GM12878 (cell line): ENCODE measurements around the gene PLPP3. TPM values are rescaled to one million over a fixed set of nuclear protein-coding genes. Genes with fewer than 3 reads are reported as not detected.
A peak's percentile ranks its signal among the peaks of the same experiment; 100 is the strongest.

Source experiments
- BCL11A ChIP-seq: IDR thresholded peaks from 2 replicates; pipeline ENCODE4 v1.6.1; 2011; ENCODE audit warnings: low read depth, low read length
- BCL3 ChIP-seq: IDR thresholded peaks from 2 replicates; pipeline ENCODE4 v1.6.1; 2011; ENCODE audit warnings: borderline replicate concordance, low read depth, mild to moderate bottlenecking, moderate library complexity, low read length; ENCODE audit not compliant: insufficient read depth, poor library complexity, severe bottlenecking
- BHLHE40 ChIP-seq, 2 experiments: fragments of 450-650 bp in 1 of 2; IDR thresholded peaks; 2 replicates each; pipeline ENCODE4 v1.6.1; 2011 to 2017; ENCODE audit warnings: low read depth in 2 of 2, borderline replicate concordance in 1 of 2, improper control_type of control experiment in 1 of 2, low read length in 1 of 2, mild to moderate bottlenecking in 1 of 2
- CBFB ChIP-seq: IDR thresholded peaks from 2 replicates; pipeline ENCODE4 v1.6.1; 2016; ENCODE audit warnings: antibody characterized with exemption, low read depth
- HDGF ChIP-seq: fragments of 450-650 bp; IDR thresholded peaks from 2 replicates; pipeline ENCODE4 v1.6.1; 2016; ENCODE audit warnings: antibody characterized with exemption
- IKZF2 ChIP-seq, 2 experiments: fragments of 450-650 bp; IDR thresholded peaks; 2 replicates each; pipeline ENCODE4 v1.6.1; 2017; ENCODE audit warnings: mild to moderate bottlenecking in 2 of 2, moderate library complexity in 2 of 2
- MEF2A ChIP-seq: IDR thresholded peaks from 2 replicates; pipeline ENCODE4 v1.6.1; 2011; ENCODE audit warnings: low read depth, mild to moderate bottlenecking, low read length, moderate library complexity; ENCODE audit not compliant: insufficient read depth
- MYB ChIP-seq: fragments of 150-350 bp; IDR thresholded peaks from 2 replicates; pipeline ENCODE4 v1.6.1; 2014; ENCODE audit warnings: mild to moderate bottlenecking, low read depth, low read length, borderline replicate concordance
- NFYA ChIP-seq: IDR thresholded peaks from 2 replicates; pipeline ENCODE4 v1.6.1; 2011; ENCODE audit warnings: low read depth, mild to moderate bottlenecking, low read length, improper control_type of control experiment, borderline replicate concordance
- NR2C2 ChIP-seq: IDR thresholded peaks from 2 replicates; pipeline ENCODE4 v1.6.1; 2011; ENCODE audit warnings: borderline replicate concordance, low read depth; ENCODE audit not compliant: control insufficient read depth, insufficient read length
- RCOR1 ChIP-seq: conservative IDR thresholded peaks from 2 replicates; pipeline ENCODE4 v1.6.1; 2012; ENCODE audit warnings: low read depth, low read length, improper control_type of control experiment
- RELA ChIP-seq: fragments of 450-650 bp; IDR thresholded peaks from 2 replicates; pipeline ENCODE4 v1.8.0; 2014; ENCODE audit warnings: borderline replicate concordance; ENCODE audit not compliant: partially characterized antibody
- RUNX3 ChIP-seq: IDR thresholded peaks from 2 replicates; pipeline ENCODE4 v1.6.1; 2012; ENCODE audit warnings: low read length, inconsistent platforms
- SIN3A ChIP-seq: IDR thresholded peaks from 2 replicates; pipeline ENCODE4 v1.6.1; 2012; ENCODE audit warnings: low read depth, low read length, improper control_type of control experiment
- SMAD1 ChIP-seq: fragments of 450-650 bp; IDR thresholded peaks from 2 replicates; pipeline ENCODE4 v1.6.1; 2018; ENCODE audit warnings: mild to moderate bottlenecking, low read depth; ENCODE audit not compliant: partially characterized antibody
- SREBF2 ChIP-seq: IDR thresholded peaks from 2 replicates; pipeline ENCODE4 v1.6.1; 2012; ENCODE audit warnings: mild to moderate bottlenecking, low read length
- SUPT20H ChIP-seq: IDR thresholded peaks from 2 replicates; pipeline ENCODE4 v1.6.1; 2011; ENCODE audit warnings: low read depth, mild to moderate bottlenecking, low read length, moderate library complexity, borderline replicate concordance; ENCODE audit not compliant: control insufficient read depth
- SUZ12 ChIP-seq: fragments of 200-600 bp; sonication (generic); IDR thresholded peaks from one replicate; pipeline ENCODE4 v1.6.1; 2018; ENCODE audit warnings: antibody characterized with exemption, mild to moderate bottlenecking; ENCODE audit not compliant: unreplicated experiment
- TCF3 ChIP-seq: IDR thresholded peaks from 2 replicates; pipeline ENCODE4 v1.6.1; 2012; ENCODE audit warnings: low read depth, mild to moderate bottlenecking, low read length, borderline replicate concordance; ENCODE audit not compliant: insufficient read depth
- TCF7 ChIP-seq: IDR thresholded peaks from 2 replicates; pipeline ENCODE4 v1.6.1; 2014; ENCODE audit warnings: antibody characterized with exemption, borderline replicate concordance
- ZBED1 ChIP-seq: IDR thresholded peaks from 2 replicates; pipeline ENCODE4 v1.6.1; 2016; ENCODE audit warnings: borderline replicate concordance
- ZNF24 ChIP-seq: fragments of 450-650 bp; IDR thresholded peaks from 2 replicates; pipeline ENCODE4 v1.6.1; 2017; ENCODE audit warnings: antibody characterized with exemption, mild to moderate bottlenecking
- ZNF274 ChIP-seq: IDR thresholded peaks from one replicate; pipeline ENCODE4 v1.8.0; 2011; ENCODE audit not compliant: insufficient read length, insufficient read depth
- polyA plus RNA-seq, 11 experiments: library from polyadenylated mRNA; depleted of rRNA in 4 of 11; unstranded in 6 of 11; stranded (reverse) in 5 of 11; fragments of >200 nt; fragmentation: Nextera tagmentation in 4 of 11; fragmentation: Illumina TruSeq in 1 of 11; extraction: Ambion mirVana in 4 of 11; extraction: Trizol in 1 of 11; gene quantifications; 1 replicate in 1 of 11; 2 replicates in 10 of 11; pipeline versions ENCODE4 v1.2.1 to v1.2.3, GENCODE V29; 2011 to 2016; ENCODE audit warnings: inconsistent platforms in 2 of 11, missing spikeins in 2 of 11, low read depth in 1 of 11
- total RNA-seq, 4 experiments: library from RNA; depleted of rRNA in 3 of 4; stranded (reverse); fragments of >200 nt in 3 of 4; fragmentation: Illumina TruSeq in 1 of 4; extraction: Trizol in 1 of 4; gene quantifications; 2 replicates each; pipeline versions ENCODE4 v1.2.1 to v1.2.3, GENCODE V29; 2013 to 2021
- TF ChIP-seq, protein P1 (sequence below): IDR thresholded peaks from 2 replicates; pipeline ENCODE4 v1.6.1; 2011; ENCODE audit warnings: low read depth, low read length, improper control_type of control experiment, borderline replicate concordance
- TF ChIP-seq, protein P2 (sequence below), 3 experiments: IDR thresholded peaks in 2 of 3; conservative IDR thresholded peaks in 1 of 3; 2 replicates each; pipeline ENCODE4 v1.5.1; 2011; ENCODE audit warnings: low read depth in 3 of 3, low read length in 3 of 3, mild to moderate bottlenecking in 3 of 3, control low read depth in 2 of 3, moderate library complexity in 2 of 3, inconsistent platforms in 1 of 3, mixed read lengths in 1 of 3; ENCODE audit not compliant: control insufficient read depth in 2 of 3, insufficient read depth in 1 of 3; ENCODE audit errors: extremely low read depth in 1 of 3
- TF ChIP-seq, protein P3 (sequence below): IDR thresholded peaks from 2 replicates; pipeline ENCODE4 v1.6.1; 2011; ENCODE audit warnings: borderline replicate concordance, low read depth, mild to moderate bottlenecking, moderate library complexity, mixed read lengths, low read length; ENCODE audit not compliant: insufficient read depth; ENCODE audit errors: extremely low read length

PLPP3 gene
- total and polyA plus RNA-seq, 10 of the 15 experiments (the other 5 are each of a cell fraction or from before 2014, with no cell fraction given), result 6.4 to 26.8 (median 9.5) TPM

DNA sequence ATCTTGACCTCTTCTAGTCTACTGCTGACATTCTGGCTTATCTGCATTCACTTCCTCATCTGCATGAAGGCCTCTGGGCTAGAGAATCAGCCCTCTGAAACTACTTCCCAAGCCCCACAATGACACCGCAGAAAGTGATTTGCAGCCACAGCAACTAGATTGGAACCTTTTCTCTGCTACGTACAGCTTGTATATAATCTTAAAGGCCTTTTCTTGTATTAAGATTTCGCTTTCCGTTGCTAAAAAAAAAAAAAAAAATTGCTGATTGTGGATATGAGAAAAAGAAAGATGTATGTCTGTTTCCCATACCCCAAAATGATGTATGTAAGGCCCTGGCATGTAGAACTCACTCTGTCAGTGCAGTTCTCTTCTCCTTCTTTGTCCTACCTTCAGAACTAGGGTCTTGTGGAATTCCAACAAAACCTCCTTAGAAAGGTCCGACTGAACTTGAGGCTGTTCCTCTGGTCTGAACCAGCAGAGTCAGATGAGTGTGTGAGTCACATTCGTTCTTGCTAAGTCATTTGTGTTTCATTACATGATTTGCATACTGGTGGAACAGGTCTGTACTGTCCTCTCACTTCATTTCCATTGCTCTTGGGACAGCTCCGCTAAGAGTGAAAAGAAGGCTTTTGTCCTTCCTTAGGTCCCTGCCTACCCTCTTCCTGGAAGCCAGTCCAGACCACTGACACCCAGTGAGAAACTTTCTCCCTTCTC lies 62.7 kb downstream of the PLPP3 start (continued):
- TF ChIP-seq, protein P1, sequence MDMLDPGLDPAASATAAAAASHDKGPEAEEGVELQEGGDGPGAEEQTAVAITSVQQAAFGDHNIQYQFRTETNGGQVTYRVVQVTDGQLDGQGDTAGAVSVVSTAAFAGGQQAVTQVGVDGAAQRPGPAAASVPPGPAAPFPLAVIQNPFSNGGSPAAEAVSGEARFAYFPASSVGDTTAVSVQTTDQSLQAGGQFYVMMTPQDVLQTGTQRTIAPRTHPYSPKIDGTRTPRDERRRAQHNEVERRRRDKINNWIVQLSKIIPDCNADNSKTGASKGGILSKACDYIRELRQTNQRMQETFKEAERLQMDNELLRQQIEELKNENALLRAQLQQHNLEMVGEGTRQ, result no peak
- no peak for TF ChIP-seq CBFB
- no peak for TF ChIP-seq BCL3
- TF ChIP-seq IKZF2 (IDR thresholded peaks at IDR 0.05), result peak; percentile 58 to 59; a peak in 3 of 4 replicates
- TF ChIP-seq, protein P2, sequence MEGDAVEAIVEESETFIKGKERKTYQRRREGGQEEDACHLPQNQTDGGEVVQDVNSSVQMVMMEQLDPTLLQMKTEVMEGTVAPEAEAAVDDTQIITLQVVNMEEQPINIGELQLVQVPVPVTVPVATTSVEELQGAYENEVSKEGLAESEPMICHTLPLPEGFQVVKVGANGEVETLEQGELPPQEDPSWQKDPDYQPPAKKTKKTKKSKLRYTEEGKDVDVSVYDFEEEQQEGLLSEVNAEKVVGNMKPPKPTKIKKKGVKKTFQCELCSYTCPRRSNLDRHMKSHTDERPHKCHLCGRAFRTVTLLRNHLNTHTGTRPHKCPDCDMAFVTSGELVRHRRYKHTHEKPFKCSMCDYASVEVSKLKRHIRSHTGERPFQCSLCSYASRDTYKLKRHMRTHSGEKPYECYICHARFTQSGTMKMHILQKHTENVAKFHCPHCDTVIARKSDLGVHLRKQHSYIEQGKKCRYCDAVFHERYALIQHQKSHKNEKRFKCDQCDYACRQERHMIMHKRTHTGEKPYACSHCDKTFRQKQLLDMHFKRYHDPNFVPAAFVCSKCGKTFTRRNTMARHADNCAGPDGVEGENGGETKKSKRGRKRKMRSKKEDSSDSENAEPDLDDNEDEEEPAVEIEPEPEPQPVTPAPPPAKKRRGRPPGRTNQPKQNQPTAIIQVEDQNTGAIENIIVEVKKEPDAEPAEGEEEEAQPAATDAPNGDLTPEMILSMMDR (IDR thresholded peaks at IDR 0.05 in 2 of 3, conservative IDR thresholded peaks at IDR 0.05 in 1 of 3; ENCODE audit: control insufficient read depth in 2 of 3, extremely low read depth in 1 of 3, insufficient read depth in 1 of 3, low read depth in 3 of 3, low read length in 3 of 3), result no peak
- TF ChIP-seq MYB, result no peak
- TF ChIP-seq, protein P3, sequence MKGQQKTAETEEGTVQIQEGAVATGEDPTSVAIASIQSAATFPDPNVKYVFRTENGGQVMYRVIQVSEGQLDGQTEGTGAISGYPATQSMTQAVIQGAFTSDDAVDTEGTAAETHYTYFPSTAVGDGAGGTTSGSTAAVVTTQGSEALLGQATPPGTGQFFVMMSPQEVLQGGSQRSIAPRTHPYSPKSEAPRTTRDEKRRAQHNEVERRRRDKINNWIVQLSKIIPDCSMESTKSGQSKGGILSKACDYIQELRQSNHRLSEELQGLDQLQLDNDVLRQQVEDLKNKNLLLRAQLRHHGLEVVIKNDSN, result no peak
- TF ChIP-seq RELA, result no peak
- TF ChIP-seq TCF3, result no peak
- 0 out of 2 replicates have a peak, but pooled peaks have one; percentile 23 for TF ChIP-seq BCL11A
- peak; percentile 62; the same call in 1 of the 2 replicates for TF ChIP-seq HDGF
- TF ChIP-seq MEF2A, result no peak
- no peak for TF ChIP-seq NR2C2
- no peak for TF ChIP-seq NFYA
- no peak for TF ChIP-seq SREBF2
- no peak for TF ChIP-seq SUZ12
- TF ChIP-seq ZBED1, result no peak
- peak in 1 of 2 experiments; percentile 36; a peak in 1 of 4 replicates for TF ChIP-seq BHLHE40 (IDR thresholded peaks at IDR 0.05; ENCODE audit: borderline replicate concordance in 1 of 2, low read depth in 2 of 2, low read length in 1 of 2)
- no peak for TF ChIP-seq SMAD1
- TF ChIP-seq RUNX3, result peak; percentile 86
- peak; percentile 23; the same call in 1 of the 2 replicates for TF ChIP-seq ZNF24
- TF ChIP-seq ZNF274, result no peak
- no peak for TF ChIP-seq SIN3A
- no peak for TF ChIP-seq SUPT20H
- peak; percentile 43; the same call in 1 of the 2 replicates for TF ChIP-seq RCOR1
- no peak for TF ChIP-seq TCF7
